ENCODE results near the gene INPP5A.

INPP5A gene

GRCh38 chr10:132536877-132537683 lies 507 bp upstream of the INPP5A start:
- DNase-seq, result peak; percentile 67

- no peak for DNase-seq
Measured at GRCh38 chr10:132538031-132538789, 623 bp downstream of the INPP5A start.

- no peak for DNase-seq
Measured at GRCh38 chr10:132538790-132539421, 1.3 kb downstream of the INPP5A start.

- no peak for DNase-seq
Measured at GRCh38 chr10:132539431-132539839, 1.8 kb downstream of the INPP5A start.

- DNase-seq, result no peak
Measured at GRCh38 chr10:132539894-132540293, 2.3 kb downstream of the INPP5A start.

GRCh38 chr10:132540456-132540855 lies 2.9 kb downstream of the INPP5A start:
- no peak for DNase-seq

GRCh38 chr10:132541129-132541528 lies 3.5 kb downstream of the INPP5A start:
- no peak for DNase-seq

- no peak for DNase-seq
Measured at GRCh38 chr10:132541601-132542011, 4.0 kb downstream of the INPP5A start.

- no peak for DNase-seq
Measured at GRCh38 chr10:132542086-132542775, 4.6 kb downstream of the INPP5A start.

- no peak for DNase-seq
Measured at GRCh38 chr10:132542819-132543218, 5.2 kb downstream of the INPP5A start.

GRCh38 chr10:132543916-132544743 lies 6.5 kb downstream of the INPP5A start:
- no peak for DNase-seq

- DNase-seq, result no peak
Measured at GRCh38 chr10:132544744-132545658, 7.4 kb downstream of the INPP5A start.

GRCh38 chr10:132545659-132546367 lies 8.2 kb downstream of the INPP5A start:
- DNase-seq, result no peak

- no peak for DNase-seq
Measured at GRCh38 chr10:132546567-132547420, 9.2 kb downstream of the INPP5A start.

GRCh38 chr10:132547421-132547861 lies 9.9 kb downstream of the INPP5A start:
- no peak for DNase-seq

- DNase-seq, result no peak
Measured at GRCh38 chr10:132548106-132548823, 10.7 kb downstream of the INPP5A start.

GRCh38 chr10:132548869-132549268 lies 11.3 kb downstream of the INPP5A start:
- no peak for DNase-seq

GRCh38 chr10:132549371-132549770 lies 11.8 kb downstream of the INPP5A start:
- no peak for DNase-seq
